Panc1 (cell line): Measurements from ENCODE around the gene WNT11.

Experiments used
- CTCF ChIP-seq: fragments of 450-650 bp; IDR thresholded peaks from 2 replicates; pipeline ENCODE4 v1.5.1; 2017; ENCODE audit warnings: mild to moderate bottlenecking
- POLR2AphosphoS5 ChIP-seq: IDR thresholded peaks from 2 replicates; pipeline ENCODE4 v1.6.1; 2012; ENCODE audit warnings: mild to moderate bottlenecking, low read depth, low read length, moderate library complexity
- REST ChIP-seq, 2 experiments: IDR thresholded peaks; 2 replicates each; pipeline ENCODE4 v1.6.1; 2011 to 2012; ENCODE audit warnings: low read depth in 2 of 2, control low read depth in 1 of 2, low read length in 1 of 2, mild to moderate bottlenecking in 1 of 2, moderate library complexity in 1 of 2; ENCODE audit not compliant: insufficient read depth in 1 of 2
- SIN3A ChIP-seq: IDR thresholded peaks from 2 replicates; pipeline ENCODE4 v1.6.1; 2012; ENCODE audit warnings: low read depth, mild to moderate bottlenecking, low read length, moderate library complexity, borderline replicate concordance; ENCODE audit not compliant: insufficient read depth
- TCF7L2 ChIP-seq: IDR thresholded peaks from 2 replicates; pipeline ENCODE4 v1.6.1; 2011; ENCODE audit warnings: mild to moderate bottlenecking, low read depth, low read length, inconsistent platforms

- TF ChIP-seq TCF7L2 (no peak), CTCF (no peak), POLR2AphosphoS5 (no peak), SIN3A (no peak), REST (IDR thresholded peaks at IDR 0.05; ENCODE audit: insufficient read depth in 1 of 2, low read depth in 2 of 2, low read length in 1 of 2) (no peak)
These were observed 40.1 kb upstream of the WNT11 start for GRCh38 chr11:76246271-76246933.
